ENCODE measurements around the gene DPPA2. TPM values are rescaled to one million over a fixed set of nuclear protein-coding genes. Genes with fewer than 3 reads are reported as not detected.

The DPPA2 gene
- total RNA-seq, 1 experiment from 2014 or later, result not detected

GRCh38 chr3:109339714-109340648 is 23.7 kb upstream of the DPPA2 start:
- in situ Hi-C loops (cut with HindIII; ENCODE audit: low pct_unique_long_range_greater_than_20kb, low sequenced_read_pairs), result no loop called here
- no peaks in the 10 kb centered on the region for H3K36me3 ChIP-seq (ENCODE audit: control insufficient read depth, insufficient read depth, low read length)
- intact Hi-C loops (cut with micrococcal nuclease; ENCODE audit: unreplicated experiment), result no loop called here
- ATAC-seq, result no peak
- H3K4me1 ChIP-seq (ENCODE audit: control insufficient read depth, insufficient read depth, low read length), result no peaks in the 10 kb centered on the region
- H3K27ac ChIP-seq (ENCODE audit: low read length), result no peak overlapping the region
- POLR2A ChIA-PET, result no interaction called here
- no peak for DNase-seq (ENCODE audit: low read depth, low spot score)
- TF ChIP-seq SIN3A (IDR thresholded peaks at IDR 0.05; ENCODE audit: borderline replicate concordance, insufficient read depth, low read depth, low read length), result no peak
- TF ChIP-seq POLR2AphosphoS5 (IDR thresholded peaks at IDR 0.05; ENCODE audit: low read depth, low read length), result no peak
- TF ChIP-seq REST (IDR thresholded peaks at IDR 0.05; ENCODE audit: insufficient read depth in 1 of 2, low read depth in 2 of 2, low read length in 1 of 2), result no peak
- no peak for TF ChIP-seq TCF7L2 (IDR thresholded peaks at IDR 0.05; ENCODE audit: low read depth, low read length)
- no peak for TF ChIP-seq CTCF (IDR thresholded peaks at IDR 0.05)
- CTCF ChIA-PET, result interaction anchor here (0.7 kb wide), 1 partner anchor 377 kb away, joined by 3 read pairs; no protein-coding TSS in a partner anchor
- H3K9me3 ChIP-seq (ENCODE audit: control insufficient read depth, insufficient read depth, low read depth, low read length), result no peaks in the 10 kb centered on the region
- H3K4me3 ChIP-seq (ENCODE audit: low read depth in 2 of 2, low read length in 2 of 2), result no peak overlapping the region
- H3K27me3 ChIP-seq (ENCODE audit: control insufficient read depth, insufficient read depth, low read length), result no peaks in the 10 kb centered on the region
- BruUV-seq (replicated peaks), result no TSS peak

- DNase-seq (ENCODE audit: low read depth, low spot score) (no peak), ATAC-seq (no peak)
- H3K4me1 ChIP-seq (ENCODE audit: control insufficient read depth, insufficient read depth, low read length), result no peaks in the 10 kb centered on the region
- H3K9me3 ChIP-seq (ENCODE audit: control insufficient read depth, insufficient read depth, low read depth, low read length), result no peaks in the 10 kb centered on the region
- ChIA-PET CTCF (no interaction called here), POLR2A (no interaction called here)
- H3K27ac ChIP-seq (ENCODE audit: low read length), result no peak overlapping the region
- no TSS peak for BruUV-seq (replicated peaks)
- no peaks in the 10 kb centered on the region for H3K27me3 ChIP-seq (ENCODE audit: control insufficient read depth, insufficient read depth, low read length)
- no peak overlapping the region for H3K4me3 ChIP-seq (ENCODE audit: low read depth in 2 of 2, low read length in 2 of 2)
- H3K36me3 ChIP-seq (ENCODE audit: control insufficient read depth, insufficient read depth, low read length), result no peaks in the 10 kb centered on the region
- intact Hi-C loops (cut with micrococcal nuclease; ENCODE audit: unreplicated experiment) (no loop called here), in situ Hi-C loops (cut with HindIII; ENCODE audit: low pct_unique_long_range_greater_than_20kb, low sequenced_read_pairs) (no loop called here)
- no peak for TF ChIP-seq CTCF (IDR thresholded peaks at IDR 0.05)
These were observed 22.9 kb upstream of the DPPA2 start for GRCh38 chr3:109339197-109339596.

Data from Panc1 (cell line).